Measurements from ENCODE around the gene TNFAIP6.
A peak's percentile ranks its signal among the peaks of the same experiment; 100 is the strongest.
"Not testable (repeated sequence)": the region's sequence is repeated elsewhere in the genome, so short reads cannot be mapped to it uniquely, and the experiment has no call there.

The TNFAIP6 gene

GRCh38 chr2:151361674-151362370, 4.4 kb downstream of the TNFAIP6 start:
- no peak for DNase-seq

GRCh38 chr2:151363709-151364108, 6.3 kb downstream of the TNFAIP6 start:
- no peak for DNase-seq

- DNase-seq: no peak
These were observed 10.2 kb downstream of the TNFAIP6 start for GRCh38 chr2:151367571-151367970.

- peak; percentile 92 for DNase-seq
These were observed 17.0 kb downstream of the TNFAIP6 start for GRCh38 chr2:151374436-151374835.

- no peak for DNase-seq
These were observed 21.8 kb downstream of the TNFAIP6 start for GRCh38 chr2:151379169-151379568.

GRCh38 chr2:151380580-151381235, 23.3 kb downstream of the TNFAIP6 start:
- DNase-seq: no peak

GRCh38 chr2:151381266-151381665, 23.9 kb downstream of the TNFAIP6 start:
- peak; percentile 64 for DNase-seq

GRCh38 chr2:151388011-151388410, 30.6 kb downstream of the TNFAIP6 start:
- no peak for DNase-seq

GRCh38 chr2:151391436-151391835, 34.0 kb downstream of the TNFAIP6 start:
- DNase-seq: no peak

GRCh38 chr2:151394509-151394908, 37.1 kb downstream of the TNFAIP6 start:
- no peak for DNase-seq

GRCh38 chr2:151395509-151396374, 38.4 kb downstream of the TNFAIP6 start:
- DNase-seq: no peak

- DNase-seq: no peak
These were observed 42.6 kb downstream of the TNFAIP6 start for GRCh38 chr2:151399981-151400380.

GRCh38 chr2:151401149-151401548, 43.8 kb downstream of the TNFAIP6 start:
- no peak for DNase-seq

GRCh38 chr2:151403914-151404313, 46.5 kb downstream of the TNFAIP6 start:
- no peak for DNase-seq

GRCh38 chr2:151405376-151405775, 48.0 kb downstream of the TNFAIP6 start:
- no peak for DNase-seq

- DNase-seq: no peak
These were observed 49.9 kb downstream of the TNFAIP6 start for GRCh38 chr2:151407281-151407680.

GRCh38 chr2:151408788-151409600, 51.6 kb downstream of the TNFAIP6 start:
- no peak for DNase-seq

GRCh38 chr2:151409601-151410484, 52.5 kb downstream of the TNFAIP6 start, which contains the start of gene RIF1:
Gene RIF1, plus strand, starts transcription at chr2:151409902. Its CDS starts 522 bp downstream, at chr2:151410424.
- DNase-seq: peak; percentile 99

- no peak for DNase-seq
These were observed 53.1 kb downstream of the TNFAIP6 start for GRCh38 chr2:151410485-151410834.

GRCh38 chr2:151417650-151418049, 60.3 kb downstream of the TNFAIP6 start:
- no peak for DNase-seq

- DNase-seq: not testable (repeated sequence)
These were observed 64.3 kb downstream of the TNFAIP6 start for GRCh38 chr2:151421681-151422080.

Data from NCI-H226 (cell line).